Common myeloid progenitor, CD34-positive (primary cell): ENCODE results near the gene SLC16A13.
"Not testable (repeated sequence)": the region's sequence is repeated elsewhere in the genome, so short reads cannot be mapped to it uniquely, and the experiment has no call there.

ENCODE experiments used
- CTCF ChIA-PET: fragments of 350-600 bp; sonication (Branson Sonifier 250); formaldehyde crosslinking; loops from one replicate; lab custom pipeline; 2021; ENCODE audit warnings: antibody characterized with exemption; lab: Charles Lee
- POLR2A ChIA-PET: fragments of 350-600 bp; sonication (Branson Sonifier 250); formaldehyde crosslinking; loops from one replicate; lab custom pipeline; 2021; ENCODE audit warnings: antibody characterized with exemption; lab: Charles Lee
- DNase-seq, 3 donors: peaks; one replicate each; pipeline versions ENCODE4 v3.0.0 to v3.0.0-alpha.2; 2013
- H3K27ac ChIP-seq, 2 experiments: 1 replicate in 1 of 2; 2 replicates in 1 of 2; pipeline ENCODE4 v1.7.0; 2013; ENCODE audit warnings: inconsistent platforms in 2 of 2, low read length in 2 of 2, mild to moderate bottlenecking in 2 of 2, low read depth in 1 of 2, moderate library complexity in 1 of 2; ENCODE audit not compliant: severe bottlenecking in 2 of 2, insufficient read depth in 1 of 2, poor library complexity in 1 of 2
- H3K27me3 ChIP-seq, 5 experiments: replicated peaks in 2 of 5; 1 replicate in 3 of 5; 2 replicates in 2 of 5; pipeline versions ENCODE4 v1.6.1 to v1.7.0; 2013; ENCODE audit warnings: low read length in 4 of 5, mild to moderate bottlenecking in 2 of 5, moderate library complexity in 2 of 5, inconsistent platforms in 1 of 5; ENCODE audit not compliant: insufficient read depth in 5 of 5, control insufficient read depth in 4 of 5
- H3K36me3 ChIP-seq, 4 experiments: 1 replicate in 2 of 4; 2 replicates in 2 of 4; pipeline versions ENCODE4 v1.6.1 to v1.7.0; 2013; ENCODE audit warnings: low read length in 3 of 4, control low read depth in 1 of 4, mild to moderate bottlenecking in 1 of 4; ENCODE audit not compliant: control insufficient read depth in 4 of 4, insufficient read depth in 4 of 4
- H3K4me1 ChIP-seq, 4 experiments: 1 replicate in 3 of 4; 2 replicates in 1 of 4; pipeline versions ENCODE4 v1.6.1 to v1.7.1; 2013; ENCODE audit warnings: low read length in 3 of 4, mild to moderate bottlenecking in 3 of 4, control low read depth in 1 of 4, inconsistent platforms in 1 of 4, moderate library complexity in 1 of 4; ENCODE audit not compliant: control insufficient read depth in 4 of 4, insufficient read depth in 4 of 4; ENCODE audit errors: control extremely low read depth in 1 of 4
- H3K4me3 ChIP-seq, 7 experiments: 1 replicate in 4 of 7; 2 replicates in 3 of 7; pipeline versions ENCODE4 v1.5.1 to v1.7.0; 2013; ENCODE audit warnings: mild to moderate bottlenecking in 7 of 7, low read length in 6 of 7, moderate library complexity in 6 of 7, inconsistent platforms in 2 of 7, low read depth in 2 of 7, control low read depth in 1 of 7; ENCODE audit not compliant: insufficient read depth in 4 of 7, control insufficient read depth in 1 of 7; ENCODE audit errors: extremely low read depth in 1 of 7
- H3K9me3 ChIP-seq, 5 experiments: 1 replicate in 4 of 5; 2 replicates in 1 of 5; pipeline versions ENCODE4 v1.6.1 to v1.7.1; 2013; ENCODE audit warnings: low read length in 4 of 5, mild to moderate bottlenecking in 2 of 5, inconsistent platforms in 1 of 5, low read depth in 1 of 5, moderate library complexity in 1 of 5; ENCODE audit not compliant: control insufficient read depth in 4 of 5, insufficient read depth in 2 of 5; ENCODE audit errors: control extremely low read depth in 1 of 5
- WGBS: methylation state at CpG from one replicate; pipeline ENCODE4 v1.1.5; 2013; ENCODE audit not compliant: insufficient coverage; 5-methylcytosine and 5-hydroxymethylcytosine counted together

The SLC16A13 gene

DNA sequence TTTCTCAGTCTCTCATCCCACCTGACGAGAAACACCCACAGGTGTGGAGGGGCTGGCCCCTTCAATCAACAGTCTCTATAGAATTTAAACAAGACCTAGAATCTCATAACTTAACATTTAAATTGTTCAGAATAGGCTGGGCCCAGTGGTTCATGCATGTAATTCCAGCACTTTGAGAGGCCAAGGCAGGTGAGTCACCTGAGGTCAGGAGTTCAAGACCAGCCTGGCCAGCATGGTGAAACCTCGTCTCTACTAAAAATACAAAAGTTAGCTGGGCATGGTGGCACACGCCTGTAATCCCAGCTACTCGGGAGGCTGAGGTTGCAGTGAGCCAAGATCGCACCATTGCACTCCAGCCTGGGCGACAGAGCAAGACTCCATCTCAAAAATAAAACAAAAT lies 53.8 kb downstream of the SLC16A13 start:
- H3K9me3 ChIP-seq, H3K27me3 ChIP-seq, H3K27ac ChIP-seq, CTCF ChIA-PET, DNase-seq, H3K36me3 ChIP-seq, H3K4me3 ChIP-seq, H3K4me1 ChIP-seq, POLR2A ChIA-PET: not testable (repeated sequence)
- 100% methylated on average over 1 of the region's 6 CpGs for whole genome bisulfite sequencing
